AG08395 (cell line): ENCODE measurements around the gene CALHM6.

Experiments used
- DNase-seq: peaks from one replicate; pipeline ENCODE4 v3.0.0; 2012; ENCODE audit warnings: mixed read lengths, low spot score

CALHM6 gene

DNA sequence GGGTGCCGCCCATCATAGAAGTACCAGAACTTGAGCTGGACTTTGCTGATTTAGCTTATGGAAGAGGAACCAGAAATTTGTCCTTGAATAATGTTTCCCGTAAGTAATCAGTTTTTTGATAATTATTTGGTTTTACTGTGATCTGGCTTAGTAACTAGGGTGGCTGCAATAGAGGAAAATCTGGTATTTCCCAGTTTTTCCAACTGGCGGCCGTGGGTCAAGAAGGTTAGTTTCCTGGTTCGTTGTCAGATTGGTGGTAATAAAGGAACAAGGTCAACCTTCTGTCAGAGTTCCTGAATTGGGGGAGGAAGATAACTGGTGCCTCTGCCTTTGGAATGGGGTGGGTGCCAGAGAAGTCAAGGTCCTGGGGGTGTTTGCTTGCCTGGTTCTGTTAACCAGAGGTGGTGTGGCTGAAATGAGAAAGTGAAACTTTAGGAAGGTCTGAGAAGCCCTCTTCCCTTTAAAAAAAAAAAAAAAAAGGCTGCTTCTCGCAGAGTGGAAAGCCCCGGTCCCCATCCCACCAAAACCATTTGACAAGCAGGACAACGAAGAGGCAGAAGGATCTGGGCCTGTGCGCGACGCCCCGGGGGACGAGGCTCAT is at the start of gene CALHM6:
Gene CALHM6 (plus strand): TSS at position 45 of the 601 bp plus-strand sequence. CDS start 555 bp downstream, at position 600.
- no peak for DNase-seq

DNA sequence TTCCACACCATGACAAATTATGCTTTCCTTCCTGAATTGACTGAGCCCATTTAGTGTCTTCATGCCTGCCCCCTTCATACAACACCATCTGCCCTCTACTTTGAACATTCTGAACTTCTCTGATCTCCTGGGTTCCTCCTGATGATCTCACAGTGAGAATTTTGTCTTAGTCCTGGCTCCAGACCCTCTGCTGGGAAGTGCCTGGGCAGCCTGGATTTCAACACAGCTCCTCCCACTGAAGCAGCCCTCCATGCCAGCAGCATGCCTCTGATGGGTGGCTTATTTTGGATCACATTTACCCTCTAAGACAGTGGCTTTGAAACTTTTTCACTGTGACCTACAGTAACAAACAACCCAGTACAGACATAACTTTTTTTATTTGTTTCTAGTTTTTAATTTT is 48.9 kb upstream of the CALHM6 start:
- DNase-seq, result peak; percentile 30

DNA sequence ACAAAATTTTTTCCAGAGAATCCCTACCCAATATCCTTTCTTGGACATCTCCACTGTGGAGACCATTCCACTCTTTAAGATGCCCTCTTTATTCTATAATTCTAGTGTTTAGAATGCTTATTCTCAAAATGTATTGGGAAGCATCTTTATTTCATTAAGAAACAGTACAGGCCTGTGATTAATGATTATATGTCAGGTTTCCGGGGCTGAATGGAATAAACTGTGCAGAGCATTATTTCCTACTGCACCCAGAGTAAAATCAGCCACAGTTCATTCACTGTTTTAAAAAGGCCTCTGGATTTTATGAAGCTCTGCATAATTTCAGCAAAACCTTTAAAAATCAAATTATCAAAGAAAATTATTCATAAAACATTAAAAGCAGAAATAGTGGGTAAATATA is 47.8 kb upstream of the CALHM6 start:
- no peak for DNase-seq

DNA sequence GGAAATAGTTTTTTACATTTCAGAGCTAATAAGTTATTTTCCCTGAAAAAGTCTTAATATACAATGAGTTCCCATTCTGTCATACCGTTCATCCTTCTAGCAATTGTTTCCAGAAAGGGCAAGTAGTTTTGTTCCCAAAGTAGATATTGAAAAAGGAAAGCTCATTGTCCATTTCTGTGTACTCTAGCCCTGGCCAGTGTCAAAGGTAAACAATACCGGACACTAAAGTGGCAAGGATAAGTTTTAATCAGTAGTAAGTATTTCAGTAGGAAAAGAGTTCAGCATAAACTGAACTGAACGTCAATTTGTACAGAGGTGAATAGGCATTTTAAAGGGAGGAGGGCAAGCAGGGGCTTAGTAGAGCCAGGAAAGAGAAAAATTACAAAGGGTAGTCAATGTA is 43.5 kb upstream of the CALHM6 start:
- DNase-seq, result no peak

DNA sequence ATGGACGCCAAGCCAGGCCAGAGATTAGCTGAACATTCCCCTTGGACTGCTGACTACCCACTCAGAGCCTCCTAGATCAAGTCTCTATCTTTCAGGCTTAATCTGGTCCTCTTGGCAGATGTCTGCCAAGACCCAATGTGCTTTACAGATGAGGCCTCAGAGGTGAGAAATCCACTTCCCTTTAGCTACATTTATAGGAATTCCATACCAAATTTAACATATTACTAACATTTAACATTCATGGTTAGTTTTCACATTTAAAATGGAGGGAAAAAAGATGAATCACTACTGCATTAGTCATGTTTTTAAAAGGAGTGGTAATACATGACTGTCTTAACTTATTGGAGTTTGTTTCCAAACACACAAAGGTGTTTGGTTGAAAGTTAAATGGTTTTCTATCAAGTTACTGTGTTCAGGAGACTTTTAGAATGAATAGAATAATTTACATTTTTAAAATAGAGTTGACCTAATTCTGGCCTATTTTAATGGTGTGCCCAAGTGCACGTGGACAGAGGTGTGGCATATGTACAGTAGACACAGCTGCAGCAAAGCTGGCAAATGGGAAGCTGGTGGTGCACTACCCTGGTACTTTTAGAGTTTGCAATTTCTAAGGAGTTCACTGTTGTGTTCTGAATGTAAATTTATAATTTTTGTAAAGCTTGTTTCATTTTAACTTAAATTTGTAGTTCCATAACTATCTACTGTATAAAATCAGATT is 41.9 kb upstream of the CALHM6 start:
- no peak for DNase-seq

DNA sequence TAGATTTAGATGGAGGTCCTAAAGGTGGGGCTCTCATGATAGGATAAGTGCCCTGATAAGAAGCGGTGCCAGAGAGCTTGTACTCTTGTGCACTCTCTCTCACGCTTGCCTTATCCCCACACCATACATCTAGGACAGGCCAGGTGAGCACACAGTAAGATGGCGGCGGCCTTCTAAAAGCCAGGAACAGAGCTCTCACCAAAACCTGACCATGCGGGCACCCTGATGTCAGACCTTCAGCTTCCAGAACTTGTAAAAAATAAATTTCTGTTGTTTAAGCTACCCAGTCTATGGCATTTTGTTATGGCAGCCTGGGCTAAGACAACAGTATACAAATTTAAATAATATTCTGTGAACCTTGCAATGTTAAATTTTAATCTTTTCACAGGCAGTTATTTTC is 40.8 kb upstream of the CALHM6 start:
- no peak for DNase-seq

DNA sequence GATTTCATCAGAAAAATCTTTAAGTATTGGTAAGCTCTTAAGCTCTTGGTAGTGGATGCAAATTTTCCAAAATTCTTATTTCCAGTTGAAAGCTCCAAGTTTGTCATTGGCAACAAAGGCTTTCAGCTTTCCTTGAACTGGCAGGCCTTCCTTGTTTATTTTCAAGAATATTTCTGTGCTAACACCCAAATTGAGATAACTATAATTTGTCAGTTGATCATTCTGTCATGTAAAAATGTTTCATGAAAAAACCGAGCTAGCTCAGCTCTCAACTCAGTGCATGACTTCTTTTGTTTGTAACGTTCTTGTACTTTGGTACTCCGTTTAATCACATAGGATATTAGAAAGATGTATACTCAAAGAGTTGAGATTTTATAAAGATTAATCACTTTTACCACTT is 38.9 kb upstream of the CALHM6 start:
- DNase-seq, result no peak

DNA sequence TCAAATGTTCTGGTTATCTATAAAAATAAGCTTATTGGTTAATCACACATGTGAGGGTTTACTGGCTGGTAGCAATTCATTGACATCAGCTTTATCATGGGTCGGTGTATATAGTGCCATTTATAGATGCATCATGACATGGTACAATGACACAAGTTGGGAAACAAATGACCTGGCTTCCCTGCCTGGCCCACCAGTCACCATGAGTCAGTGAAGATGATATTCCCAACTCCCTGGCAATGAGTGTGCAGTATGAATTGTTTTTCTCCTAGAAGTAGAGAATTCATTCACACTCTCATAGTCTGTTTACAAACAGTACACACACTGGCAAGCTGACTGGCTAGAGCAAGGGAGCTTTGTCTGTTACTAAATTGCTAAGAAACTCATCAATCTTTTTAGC is 37.2 kb upstream of the CALHM6 start:
- peak; percentile 61 for DNase-seq

DNA sequence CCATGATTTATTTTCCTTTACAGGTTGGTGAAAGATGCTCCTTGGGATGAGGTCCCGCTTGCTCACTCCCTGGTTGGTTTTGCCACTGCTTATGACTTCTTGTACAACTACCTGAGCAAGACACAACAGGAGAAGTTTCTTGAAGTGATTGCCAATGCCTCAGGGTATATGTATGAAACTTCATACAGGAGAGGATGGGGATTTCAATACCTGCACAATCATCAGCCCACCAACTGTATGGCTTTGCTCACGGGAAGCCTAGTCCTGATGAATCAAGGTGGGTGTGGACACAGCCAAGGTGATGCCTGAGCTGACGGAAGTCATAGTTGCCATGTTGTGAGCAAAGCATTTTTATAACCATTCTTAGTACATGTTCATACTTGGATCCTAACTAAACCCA is 34.6 kb upstream of the CALHM6 start:
- DNase-seq, result no peak

DNA sequence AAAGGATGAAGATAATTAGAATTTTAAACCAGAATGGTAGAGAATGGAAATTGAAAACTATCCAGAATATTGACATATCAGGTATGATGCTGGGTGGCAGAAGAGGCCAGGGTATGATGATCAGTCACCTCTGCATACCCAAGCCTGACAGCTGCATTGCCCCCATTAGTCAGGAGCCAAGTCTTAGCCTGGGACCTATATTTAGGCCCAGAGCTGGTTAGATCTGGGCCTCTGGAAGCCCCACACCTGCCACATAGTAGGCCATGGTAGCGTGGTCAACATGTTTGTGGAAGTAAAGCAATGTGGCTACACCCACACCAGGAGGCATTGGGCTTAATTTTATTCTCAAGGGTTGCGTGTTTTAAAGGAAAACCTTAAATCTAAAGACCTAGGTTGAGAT is 32.1 kb upstream of the CALHM6 start:
- DNase-seq, result no peak

DNA sequence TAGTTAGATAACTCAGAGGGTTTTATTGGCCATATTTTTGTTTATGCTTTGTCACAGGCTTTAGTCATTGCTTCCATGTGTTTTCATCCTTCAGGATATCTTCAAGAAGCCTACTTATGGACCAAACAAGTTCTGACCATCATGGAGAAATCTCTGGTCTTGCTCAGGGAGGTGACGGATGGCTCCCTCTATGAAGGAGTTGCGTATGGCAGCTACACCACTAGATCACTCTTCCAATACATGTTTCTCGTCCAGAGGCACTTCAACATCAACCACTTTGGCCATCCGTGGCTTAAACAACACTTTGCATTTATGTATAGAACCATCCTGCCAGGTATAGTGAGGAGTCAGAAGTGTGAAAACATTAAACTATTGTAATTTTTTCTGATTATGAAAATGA is 30.3 kb upstream of the CALHM6 start:
- no peak for DNase-seq

DNA sequence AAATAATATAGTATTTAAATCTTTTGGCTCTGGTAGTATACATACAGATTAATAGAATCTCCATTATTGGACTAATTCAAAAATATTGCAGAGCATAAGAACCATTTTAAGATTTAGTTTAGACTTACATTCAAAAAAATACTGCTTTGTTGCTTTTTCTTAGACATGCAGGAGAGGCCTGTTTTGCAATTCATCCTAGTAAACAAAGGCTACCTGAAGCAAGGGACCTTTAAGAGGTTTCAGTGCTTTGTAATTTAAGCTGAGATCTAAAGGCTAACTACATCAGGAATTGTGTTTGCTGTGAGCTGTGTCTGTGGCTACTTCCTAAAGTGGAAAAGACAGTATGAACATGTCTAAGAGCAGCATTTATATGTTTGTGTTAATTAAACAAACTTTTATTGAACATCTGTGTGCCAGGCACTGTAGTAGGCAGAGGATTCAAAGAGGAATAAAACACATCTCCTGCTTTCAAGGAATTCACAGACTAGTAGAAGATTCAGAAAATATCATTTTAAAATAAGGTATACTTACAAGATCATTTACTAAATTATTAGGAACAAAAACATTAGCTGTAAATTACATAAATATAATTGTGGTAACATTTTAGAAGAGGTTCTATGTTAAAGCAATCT is 29.1 kb upstream of the CALHM6 start:
- no peak for DNase-seq

DNA sequence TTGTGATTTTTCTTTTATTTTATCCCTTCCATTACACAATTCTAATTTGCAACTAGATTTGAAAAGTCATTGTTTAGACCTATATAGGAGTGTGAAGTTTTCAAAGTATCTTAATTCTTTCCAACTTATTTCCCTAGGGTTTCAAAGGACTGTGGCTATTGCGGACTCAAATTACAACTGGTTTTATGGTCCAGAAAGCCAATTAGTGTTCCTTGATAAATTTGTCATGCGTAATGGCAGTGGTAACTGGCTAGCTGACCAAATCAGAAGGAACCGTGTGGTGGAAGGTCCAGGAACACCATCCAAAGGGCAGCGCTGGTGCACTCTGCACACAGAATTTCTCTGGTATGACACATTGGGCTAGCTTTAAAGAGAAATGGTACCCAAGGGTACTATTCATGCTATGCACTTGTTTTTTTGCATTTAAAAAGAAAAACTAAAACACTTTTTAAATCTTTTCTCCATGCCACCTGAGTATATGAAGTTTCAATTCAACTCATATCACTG is 27.9 kb upstream of the CALHM6 start:
- no peak for DNase-seq

DNA sequence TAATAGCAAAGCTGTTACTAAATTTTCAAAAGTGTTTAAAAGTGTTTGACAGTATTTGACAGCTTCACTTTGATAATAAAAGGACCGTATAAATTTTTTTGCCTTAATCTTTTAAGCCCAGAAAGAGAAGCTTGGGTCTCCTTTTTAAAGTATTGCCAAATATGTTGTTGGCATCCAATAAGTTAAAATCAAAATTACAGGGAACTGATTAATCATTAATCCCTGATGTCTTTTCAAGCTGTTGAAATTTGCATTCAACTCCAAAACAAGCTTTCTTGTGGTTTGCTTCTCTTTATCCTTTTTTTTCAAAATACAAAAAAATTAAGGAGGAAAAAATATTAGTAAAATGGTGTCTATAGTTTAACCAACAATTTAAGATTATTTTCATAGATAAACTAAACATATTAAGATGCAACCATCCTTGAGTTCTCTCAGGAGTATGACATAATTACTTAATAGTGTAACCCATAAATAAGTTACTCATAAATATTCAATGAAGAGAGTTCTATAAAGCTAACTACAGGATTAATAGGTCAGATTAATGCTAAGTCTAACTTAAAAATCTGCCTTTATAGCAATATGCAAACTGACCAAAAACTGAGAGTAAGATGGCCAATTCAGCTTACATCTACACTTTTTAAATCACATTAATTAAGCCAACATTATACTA is 27.0 kb upstream of the CALHM6 start:
- DNase-seq, result no peak

DNA sequence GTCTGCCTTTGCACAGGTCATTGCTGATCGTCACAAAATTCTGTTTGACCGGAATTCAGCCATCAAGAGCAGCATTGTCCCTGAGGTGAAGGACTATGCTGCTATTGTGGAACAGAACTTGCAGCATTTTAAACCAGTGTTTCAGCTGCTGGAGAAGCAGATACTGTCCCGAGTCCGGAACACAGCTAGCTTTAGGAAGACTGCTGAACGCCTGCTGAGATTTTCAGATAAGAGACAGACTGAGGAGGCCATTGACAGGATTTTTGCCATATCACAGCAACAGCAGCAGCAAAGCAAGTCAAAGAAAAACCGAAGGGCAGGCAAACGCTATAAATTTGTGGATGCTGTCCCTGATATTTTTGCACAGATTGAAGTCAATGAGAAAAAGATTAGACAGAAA is 24.6 kb upstream of the CALHM6 start:
- no peak for DNase-seq

DNA sequence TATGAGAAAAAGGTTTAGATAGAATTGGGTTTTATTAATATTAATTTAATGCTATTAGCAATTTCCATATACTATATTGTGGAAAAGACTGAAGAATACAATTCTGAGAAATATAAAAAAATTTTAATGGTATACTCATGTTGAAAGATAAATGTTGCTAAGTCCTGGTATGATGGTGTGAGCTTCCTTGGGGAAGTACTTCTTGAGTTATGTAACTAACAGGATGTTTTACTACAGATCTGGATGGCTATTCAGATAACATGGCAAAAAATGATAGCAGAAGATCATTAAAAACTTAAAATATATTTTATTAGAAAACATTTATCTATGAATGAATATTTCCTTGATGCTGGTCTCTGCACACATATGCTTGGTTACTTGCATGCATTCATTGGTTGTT is 23.5 kb upstream of the CALHM6 start:
- DNase-seq, result no peak

DNA sequence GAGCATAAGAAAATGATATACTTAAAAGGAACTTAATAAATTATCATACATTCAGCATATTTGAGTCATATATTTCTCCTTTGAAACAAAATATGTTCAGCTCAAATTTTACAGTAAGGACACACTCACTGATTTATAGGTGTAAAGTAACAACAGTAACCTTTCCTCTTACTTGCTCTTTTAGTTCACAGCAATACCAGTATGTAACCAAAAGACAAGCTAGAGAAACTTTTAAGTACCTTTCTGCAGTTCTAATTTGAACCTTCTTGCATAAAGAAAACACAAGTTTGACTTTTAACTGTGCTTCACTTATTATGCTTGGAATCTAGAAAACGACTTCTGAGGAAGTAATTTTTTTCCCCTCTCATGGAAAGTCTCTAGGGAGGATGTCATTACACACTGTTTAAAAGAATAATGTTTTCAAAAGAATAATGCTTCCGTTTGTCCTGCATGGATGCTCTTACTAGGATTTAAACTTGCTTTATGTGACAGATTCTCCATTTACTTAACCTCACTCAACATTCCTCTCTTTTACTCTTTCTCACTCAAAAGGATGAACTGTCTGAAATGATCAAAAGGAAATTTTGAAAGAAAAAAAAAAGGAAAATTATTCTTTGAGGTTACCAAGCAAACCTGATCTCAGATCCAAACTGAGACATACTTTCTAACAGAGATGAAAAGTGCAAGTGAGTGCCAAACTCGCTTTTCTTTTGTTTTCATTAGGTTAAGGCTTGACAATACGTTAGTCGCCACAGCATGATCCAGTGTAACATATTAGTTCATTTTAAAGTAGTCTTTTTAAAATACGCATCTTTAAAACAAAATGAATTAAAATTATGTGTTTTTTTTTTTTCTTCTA is 22.4 kb upstream of the CALHM6 start:
- no peak for DNase-seq

DNA sequence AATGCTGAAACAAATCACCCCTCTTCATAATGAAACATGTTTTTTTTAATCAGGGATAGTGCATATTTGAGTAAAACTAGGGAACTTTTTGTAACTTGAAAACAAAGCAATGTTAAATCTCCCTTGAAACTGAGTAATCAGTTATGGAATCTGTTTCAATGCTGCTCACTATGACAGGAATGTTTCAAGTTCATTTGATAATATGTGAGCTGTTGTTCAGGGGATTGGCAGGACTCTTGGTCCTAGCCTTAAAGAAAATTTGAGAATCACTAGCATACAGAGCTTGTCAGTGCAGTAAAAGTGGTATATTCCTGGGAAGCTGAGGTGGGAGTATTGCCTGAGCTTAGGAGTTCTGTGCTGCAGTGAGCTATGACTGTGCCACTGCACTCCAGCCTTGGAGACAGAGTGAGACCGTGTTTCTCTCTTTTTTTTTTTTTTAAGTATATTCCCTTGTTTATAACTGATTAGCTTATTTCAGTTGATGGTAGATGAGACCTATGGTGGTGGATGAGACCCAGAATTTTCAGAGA is 21.6 kb upstream of the CALHM6 start:
- no peak for DNase-seq

DNA sequence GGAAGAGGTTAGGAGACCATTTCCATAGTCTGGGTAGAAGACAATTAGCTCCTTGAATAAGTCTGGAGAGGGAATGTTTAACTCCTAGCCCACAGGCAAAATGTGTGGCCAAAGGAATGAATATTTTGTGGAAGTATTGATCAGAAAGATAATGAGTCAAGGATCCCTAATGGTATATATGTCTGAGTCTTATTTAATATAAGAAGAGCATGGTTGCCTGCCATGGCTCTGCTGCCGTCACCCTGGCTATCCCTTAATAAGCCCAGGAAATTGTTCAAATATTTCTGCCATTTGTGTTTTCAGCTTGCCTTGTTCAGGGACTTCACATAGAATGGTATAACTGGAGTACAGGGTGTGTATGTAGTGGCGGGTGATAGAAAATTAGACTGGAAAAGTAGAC is 18.1 kb upstream of the CALHM6 start:
- no peak for DNase-seq

DNA sequence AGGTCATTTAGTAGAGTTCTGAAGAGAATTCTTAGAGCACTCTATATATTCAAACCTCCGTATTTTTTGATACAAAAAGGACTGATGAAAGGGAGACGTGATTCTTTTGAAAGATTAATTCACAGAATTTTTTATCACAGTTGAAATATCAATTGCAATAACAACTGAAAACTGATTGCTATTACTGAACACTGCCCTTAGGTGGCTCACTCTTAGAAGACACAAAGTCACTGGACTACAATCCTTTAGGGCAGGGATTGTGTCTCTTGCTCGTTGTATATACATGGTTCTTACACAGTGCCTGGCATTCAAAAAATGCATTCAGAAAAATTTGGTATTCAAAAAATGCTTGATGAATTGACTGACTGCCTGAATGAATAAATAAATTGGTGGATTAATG is 17.1 kb upstream of the CALHM6 start:
- DNase-seq, result peak; percentile 48

DNA sequence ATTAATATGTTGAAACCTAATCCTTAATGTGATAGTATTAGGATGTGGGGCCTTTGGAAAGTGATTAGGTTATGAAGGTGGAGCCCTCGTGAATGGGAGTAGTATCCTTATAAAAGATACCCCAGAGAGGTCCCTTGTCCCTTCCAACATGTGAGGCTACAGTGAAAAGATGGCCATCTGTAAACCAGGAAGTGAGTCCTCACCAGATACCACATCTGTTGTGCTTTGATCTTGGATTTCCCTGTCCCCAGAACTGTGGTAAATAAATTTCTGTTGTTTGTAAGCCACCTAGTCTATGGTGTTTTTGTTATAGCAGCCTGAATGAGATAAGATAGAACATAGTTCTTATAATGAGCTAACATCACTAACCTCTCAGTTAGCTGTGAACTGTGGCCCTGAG is 16.6 kb upstream of the CALHM6 start:
- no peak for DNase-seq

DNA sequence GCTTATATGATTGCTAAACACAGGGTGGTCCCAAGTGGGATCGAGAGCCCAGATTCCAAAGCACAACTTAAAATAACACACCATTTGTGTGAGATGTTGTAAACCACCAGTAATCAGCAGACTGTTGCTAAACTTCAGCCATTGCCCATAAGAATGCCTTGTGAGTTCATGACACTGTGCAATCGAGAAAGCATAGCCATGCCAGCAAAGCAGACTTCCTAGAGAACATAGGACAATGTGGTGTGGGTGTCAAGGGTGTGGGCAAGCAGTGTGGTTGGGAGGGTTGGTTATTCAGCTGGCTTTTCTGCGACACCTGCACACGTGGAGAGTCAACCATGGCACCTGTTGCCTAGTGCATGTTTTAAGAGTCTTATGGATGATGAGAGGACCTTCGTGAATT is 16.1 kb upstream of the CALHM6 start:
- DNase-seq, result no peak
